Hepatocyte (in vitro differentiated cells): Measurements from ENCODE around the gene MYO1E. TPM values are rescaled to one million over a fixed set of nuclear protein-coding genes. Genes with fewer than 3 reads are reported as not detected.

Experiments
- DNase-seq: peaks from one replicate; pipeline ENCODE4 v3.0.0-alpha.2; 2016; ENCODE audit warnings: low spot score
- H2AFZ ChIP-seq: fragments of 200-600 bp; sonication (generic); 2 replicates; pipeline ENCODE4 v1.6.0; 2016; ENCODE audit warnings: antibody characterized with exemption, mild to moderate bottlenecking
- H3K27ac ChIP-seq: fragments of 200-600 bp; sonication (generic); 2 replicates; pipeline ENCODE4 v1.5.1; 2016; ENCODE audit warnings: mild to moderate bottlenecking
- H3K27me3 ChIP-seq: fragments of 200-600 bp; sonication (generic); 2 replicates; pipeline ENCODE4 v1.6.1; 2016
- H3K36me3 ChIP-seq: fragments of 200-600 bp; sonication (generic); replicated peaks from 2 replicates; pipeline ENCODE4 v1.5.1; 2016; ENCODE audit warnings: low read depth; ENCODE audit not compliant: insufficient read depth
- H3K4me1 ChIP-seq: fragments of 200-600 bp; sonication (generic); 2 replicates; pipeline ENCODE4 v1.5.1; 2016; ENCODE audit warnings: mild to moderate bottlenecking, moderate library complexity; ENCODE audit not compliant: insufficient read depth
- H3K4me2 ChIP-seq: fragments of 200-600 bp; sonication (generic); 2 replicates; pipeline ENCODE4 v1.6.0; 2016
- H3K4me3 ChIP-seq: fragments of 200-600 bp; sonication (generic); 2 replicates; pipeline ENCODE4 v1.5.1; 2016; ENCODE audit warnings: mild to moderate bottlenecking
- H3K79me2 ChIP-seq: fragments of 200-600 bp; sonication (generic); 2 replicates; pipeline ENCODE4 v1.6.0; 2017; ENCODE audit warnings: mild to moderate bottlenecking
- H3K9me2 ChIP-seq: fragments of 200-600 bp; sonication (generic); replicated peaks from 2 replicates; pipeline ENCODE4 v1.6.0; 2017; ENCODE audit warnings: mild to moderate bottlenecking; ENCODE audit not compliant: insufficient read depth
- H3K9me3 ChIP-seq: fragments of 200-600 bp; sonication (generic); 2 replicates; pipeline ENCODE4 v1.5.1; 2016; ENCODE audit warnings: low read depth, mild to moderate bottlenecking
- H4K20me1 ChIP-seq: fragments of 200-600 bp; sonication (generic); 2 replicates; pipeline ENCODE4 v1.6.0; 2016; ENCODE audit warnings: mild to moderate bottlenecking; ENCODE audit not compliant: insufficient read depth, poor library complexity, severe bottlenecking
- CTCF ChIP-seq: fragments of 200-600 bp; sonication (generic); IDR thresholded peaks from 2 replicates; pipeline ENCODE4 v1.5.1; 2016; ENCODE audit warnings: antibody characterized with exemption, mild to moderate bottlenecking; ENCODE audit not compliant: poor library complexity
- EZH2 ChIP-seq: fragments of 200-600 bp; sonication (generic); IDR thresholded peaks from 2 replicates; pipeline ENCODE4 v1.6.1; 2016; ENCODE audit warnings: antibody characterized with exemption, mild to moderate bottlenecking, borderline replicate concordance
- EZH2phosphoT487 ChIP-seq: fragments of 200-600 bp; sonication (generic); IDR thresholded peaks from one replicate; pipeline ENCODE4 v1.6.1; 2018; ENCODE audit warnings: antibody characterized with exemption, mild to moderate bottlenecking, low read depth, moderate library complexity; ENCODE audit not compliant: unreplicated experiment, severe bottlenecking
- WGBS: methylation state at CpG from one replicate; pipeline ENCODE4 v1.1.6; 2016; ENCODE audit warnings: low lambda C conversion rate; ENCODE audit errors: missing lambda C conversion rate; 5-methylcytosine and 5-hydroxymethylcytosine counted together
- polyA plus RNA-seq: library from polyadenylated mRNA; unstranded; fragments of >200 nt; fragmentation: Nextera tagmentation; extraction: Ambion mirVana; gene quantifications from 2 replicates; pipeline ENCODE4 v1.2.1, GENCODE V29; 2016
- total RNA-seq: library from RNA; depleted of rRNA; stranded (reverse); fragments of >200 nt; gene quantifications from 2 replicates; pipeline ENCODE4 v1.2.3, GENCODE V29; 2014

MYO1E gene
- total and polyA plus RNA-seq, 2 experiments from 2014 or later = 107 to 111 TPM

DNA sequence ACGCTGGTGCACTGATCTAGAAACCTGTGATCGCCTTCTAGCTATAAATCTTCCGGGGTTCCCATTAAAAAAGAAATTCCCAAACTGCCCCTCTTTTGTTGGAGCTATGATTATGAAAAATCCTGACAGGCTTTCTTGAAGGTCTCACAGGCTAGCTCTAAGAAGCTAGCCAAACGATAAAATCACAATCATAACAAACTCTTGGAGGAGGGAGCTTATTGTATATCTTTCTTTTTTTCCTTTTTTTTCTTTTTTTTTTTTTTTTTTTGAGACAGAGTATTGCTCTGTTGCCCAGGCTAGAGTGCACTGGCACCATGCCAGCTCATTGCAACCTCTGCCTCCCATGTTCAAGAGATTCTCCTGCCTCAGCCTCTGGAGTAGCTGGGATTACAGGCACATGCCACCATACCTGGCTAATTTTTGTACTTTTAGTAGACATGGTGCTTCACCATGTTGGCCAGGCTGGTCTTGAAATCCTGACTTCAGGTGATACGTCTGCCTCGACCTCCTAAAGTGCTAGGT lies 72.0 kb downstream of the MYO1E start:
- Histone ChIP-seq H3K9me3 (no peaks in the 10 kb centered on the region), H3K27me3 (no peaks in the 10 kb centered on the region), H3K4me1 (peaks cover 14% of the 10 kb centered on the region), H3K9me2 (no peaks in the 10 kb centered on the region), H2AFZ (no peak overlapping the region), H3K27ac (no peak overlapping the region), H3K4me2 (no peak overlapping the region), H4K20me1 (no peaks in the 10 kb centered on the region), H3K79me2 (peaks cover 68% of the 10 kb centered on the region), H3K36me3 (no peaks in the 10 kb centered on the region), H3K4me3 (no peak overlapping the region)
- no peak for DNase-seq
- no peak for TF ChIP-seq CTCF
- no peak for TF ChIP-seq EZH2
- TF ChIP-seq EZH2phosphoT487 = no peak
- 77% methylated on average over 6 of the region's 6 CpGs for WGBS

DNA sequence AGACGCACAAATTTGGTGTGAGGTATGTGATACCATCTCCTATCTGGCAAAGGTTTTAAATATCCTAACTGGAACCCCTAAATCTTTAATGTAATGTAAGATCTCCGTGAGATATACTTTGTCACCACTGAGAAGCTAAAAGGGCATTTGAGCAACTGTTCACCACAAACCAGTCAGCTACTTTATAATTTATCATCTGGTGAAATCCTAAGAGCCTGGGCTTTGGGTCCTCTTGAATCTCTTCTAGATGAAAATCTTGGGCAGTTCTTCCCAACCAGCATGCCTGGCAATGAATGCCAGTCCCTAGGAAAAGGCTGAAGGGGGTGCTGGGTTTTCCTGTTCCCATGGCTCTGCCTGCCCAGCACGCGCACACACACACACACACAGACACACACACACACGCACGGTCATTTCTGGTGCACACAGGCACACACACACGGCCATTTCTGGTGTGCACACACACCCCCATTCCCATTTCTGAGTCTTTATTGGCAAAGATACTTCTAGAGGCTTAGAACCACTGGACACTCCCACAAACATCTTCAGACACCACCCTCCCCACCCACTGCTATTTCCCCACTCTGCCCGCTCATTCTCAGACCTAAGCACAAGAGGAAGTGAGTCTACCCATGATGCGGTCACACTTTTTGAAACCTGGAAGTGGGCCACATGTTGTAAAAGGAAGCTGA lies 72.6 kb downstream of the MYO1E start:
- no peaks in the 10 kb centered on the region for H4K20me1 ChIP-seq
- H3K9me3 ChIP-seq = no peaks in the 10 kb centered on the region
- H3K79me2 ChIP-seq = peaks cover 73% of the 10 kb centered on the region
- no peaks in the 10 kb centered on the region for H3K27me3 ChIP-seq
- H3K4me1 ChIP-seq = peaks cover 14% of the 10 kb centered on the region
- no peak for TF ChIP-seq EZH2
- no peak overlapping the region for H3K4me3 ChIP-seq
- 88% methylated on average over 9 of the region's 9 CpGs for WGBS
- no peak overlapping the region for H3K4me2 ChIP-seq
- no peak overlapping the region for H2AFZ ChIP-seq
- peak overlapping the region; percentile 35 for H3K27ac ChIP-seq
- DNase-seq = peak; percentile 46
- no peaks in the 10 kb centered on the region for H3K36me3 ChIP-seq
- H3K9me2 ChIP-seq = no peaks in the 10 kb centered on the region

GRCh38 chr15:59298854-59299250 lies 73.8 kb downstream of the MYO1E start:
- Histone ChIP-seq H2AFZ (no peak overlapping the region), H3K36me3 (no peaks in the 10 kb centered on the region), H3K9me2 (no peaks in the 10 kb centered on the region), H4K20me1 (no peaks in the 10 kb centered on the region), H3K79me2 (peaks cover 73% of the 10 kb centered on the region), H3K9me3 (no peaks in the 10 kb centered on the region), H3K4me1 (peaks cover 14% of the 10 kb centered on the region), H3K4me2 (peak overlapping the region; percentile 25), H3K4me3 (no peak overlapping the region), H3K27me3 (no peaks in the 10 kb centered on the region), H3K27ac (peak overlapping the region; percentile 35)
- 76% methylated on average over 3 of the region's 3 CpGs for WGBS
- no peak for DNase-seq
- TF ChIP-seq EZH2 = no peak
- TF ChIP-seq EZH2phosphoT487 = no peak
- TF ChIP-seq CTCF = no peak

- Histone ChIP-seq H3K79me2 (peaks cover 72% of the 10 kb centered on the region), H3K9me3 (no peaks in the 10 kb centered on the region), H2AFZ (no peak overlapping the region), H3K36me3 (no peaks in the 10 kb centered on the region), H3K4me2 (no peak overlapping the region), H4K20me1 (no peaks in the 10 kb centered on the region), H3K27ac (peak overlapping the region; percentile 35), H3K9me2 (no peaks in the 10 kb centered on the region), H3K27me3 (no peaks in the 10 kb centered on the region), H3K4me3 (no peak overlapping the region), H3K4me1 (peaks cover 14% of the 10 kb centered on the region)
- 96% methylated on average over 8 of the region's 8 CpGs for WGBS
- DNase-seq = no peak
- TF ChIP-seq EZH2phosphoT487 (no peak), EZH2 (no peak), CTCF (no peak)
Measured at GRCh38 chr15:59298225-59298853, 74.3 kb downstream of the MYO1E start.
